T-helper 1 cell (primary cell): Measurements from ENCODE around the gene SLX1B.
"Not testable (repeated sequence)": the region's sequence is repeated elsewhere in the genome, so short reads cannot be mapped to it uniquely, and the experiment has no call there.

ENCODE experiments used
- DNase-seq, 5 donors: peaks; one replicate each; pipeline ENCODE4 v3.0.0-alpha.2; 2012 to 2020
- total RNA-seq, 4 donors: gene quantifications; one replicate each; lab custom pipeline; 2026; lab: John Stamatoyannopoulos, UW

SLX1B gene
- 0 to 0.23 (median 0.08) reads per million in 4 donors for total RNA-seq

- not testable (repeated sequence) for DNase-seq
Observed at GRCh38 chr16:29454269-29454668, at the start of gene SLX1B, which contains the start of gene BOLA2. Gene SLX1B (plus strand): TSS chr16:29454533. Gene BOLA2 (minus strand): TSS chr16:29454351. CDS start chr16:29454253, 98 bp downstream.

GRCh38 chr16:29405249-29405648 lies 49.1 kb upstream of the SLX1B start:
- DNase-seq, result not testable (repeated sequence)

- DNase-seq, result not testable (repeated sequence)
Observed at GRCh38 chr16:29423587-29423986, 30.7 kb upstream of the SLX1B start.

- DNase-seq, result not testable (repeated sequence)
Observed at GRCh38 chr16:29425390-29425789, 28.9 kb upstream of the SLX1B start.

- DNase-seq, result not testable (repeated sequence)
Observed at GRCh38 chr16:29453754-29454153, 579 bp upstream of the SLX1B start.

- DNase-seq, result not testable (repeated sequence)
Observed at GRCh38 chr16:29454828-29455227, 495 bp downstream of the SLX1B start.

- DNase-seq, result not testable (repeated sequence)
Observed at GRCh38 chr16:29457660-29458059, 3.3 kb downstream of the SLX1B start.

GRCh38 chr16:29459706-29460646 lies 5.6 kb downstream of the SLX1B start, which contains the start of gene SULT1A4:
Gene SULT1A4 (plus strand): TSS chr16:29459913. CDS start chr16:29461386, 1,473 bp downstream.
- not testable (repeated sequence) for DNase-seq

GRCh38 chr16:29460647-29461030 lies 6.3 kb downstream of the SLX1B start:
- DNase-seq, result not testable (repeated sequence)

- DNase-seq, result not testable (repeated sequence)
Observed at GRCh38 chr16:29465985-29466824, 11.9 kb downstream of the SLX1B start.

- DNase-seq, result not testable (repeated sequence)
Observed at GRCh38 chr16:29466904-29467303, 12.6 kb downstream of the SLX1B start.

- not testable (repeated sequence) for DNase-seq
Observed at GRCh38 chr16:29467654-29468366, 13.5 kb downstream of the SLX1B start.

GRCh38 chr16:29469660-29470059 lies 15.3 kb downstream of the SLX1B start:
- peak in 3 of 5 donors; percentile 32 to 44 (median 38) for DNase-seq

GRCh38 chr16:29472065-29472464 lies 17.7 kb downstream of the SLX1B start:
- DNase-seq, result not testable (repeated sequence)

GRCh38 chr16:29482276-29482675 lies 27.9 kb downstream of the SLX1B start:
- peak in 2 of 5 donors; percentile 0 to 8 for DNase-seq

- not testable (repeated sequence) for DNase-seq
Observed at GRCh38 chr16:29506308-29506707, 52.0 kb downstream of the SLX1B start, which contains the start of gene NPIPB12. Gene NPIPB12 (minus strand): TSS chr16:29506408.
